HG03064 (cell line): ENCODE measurements around the gene RNASE9.
"Not testable (repeated sequence)": the region's sequence is repeated elsewhere in the genome, so short reads cannot be mapped to it uniquely, and the experiment has no call there.

Experiments used
- ATAC-seq: cut with Tn5 transposase; IDR thresholded peaks from one replicate; pipeline ENCODE4 v1.9.1; 2021; ENCODE audit warnings: low read depth; ENCODE audit not compliant: unreplicated experiment

RNASE9 gene

DNA sequence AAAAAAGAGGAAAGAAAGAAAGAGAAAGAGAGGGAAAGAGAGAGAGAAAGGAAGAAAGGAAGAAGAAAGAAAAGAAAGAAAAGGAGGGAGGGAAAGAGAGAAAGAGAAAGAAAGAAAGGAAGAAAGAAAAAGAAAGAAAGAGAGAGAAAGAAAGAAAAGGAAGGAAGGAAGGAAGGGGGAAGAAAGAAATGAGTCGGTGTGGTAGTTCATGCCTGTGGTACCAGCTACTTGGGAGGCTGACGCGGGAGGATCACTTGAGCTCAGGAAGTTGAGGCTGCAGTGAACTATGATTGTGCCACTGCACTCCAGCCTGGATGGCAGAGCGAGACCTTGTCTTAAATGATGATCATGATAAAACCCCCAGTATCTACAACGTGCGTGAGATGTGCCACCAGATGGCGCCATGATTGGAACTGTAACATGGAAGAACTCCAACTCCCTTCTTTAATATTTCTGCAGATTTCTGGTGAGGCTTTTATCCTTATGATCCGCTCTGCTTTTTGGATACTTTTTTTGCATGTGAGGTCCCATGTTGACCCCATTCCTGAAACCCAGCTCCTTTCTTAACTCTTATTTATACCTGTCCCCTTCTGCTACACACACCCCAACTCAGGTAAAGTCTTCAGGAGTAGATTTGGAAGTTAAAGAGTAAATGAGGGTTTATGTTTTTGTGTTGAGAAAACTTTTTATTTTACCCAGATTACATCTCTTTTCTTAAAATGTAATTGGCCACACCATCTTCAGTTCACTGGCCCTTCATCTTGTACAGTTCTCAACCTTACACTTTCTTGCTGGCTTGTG is 29.9 kb downstream of the RNASE9 start:
- ATAC-seq: no peak

DNA sequence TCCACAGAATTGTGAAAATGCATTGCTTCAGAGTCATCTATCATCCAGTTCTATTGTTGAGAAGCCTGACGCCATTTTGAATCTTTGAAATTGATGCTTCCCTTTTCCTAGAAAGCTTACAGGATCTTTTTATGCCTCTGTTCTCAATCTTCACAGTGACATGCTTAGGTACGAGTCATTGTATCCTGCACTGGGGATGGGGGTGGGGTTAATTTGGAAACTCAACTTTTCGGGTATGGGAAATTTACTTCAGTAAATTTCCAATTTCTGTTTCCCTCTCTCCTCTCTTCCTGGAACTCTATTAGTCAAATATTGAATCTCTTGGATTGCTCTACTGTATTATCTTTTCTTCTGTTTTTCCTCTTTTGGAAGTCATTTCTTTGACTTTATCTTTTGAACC is 31.0 kb downstream of the RNASE9 start:
- no peak for ATAC-seq

DNA sequence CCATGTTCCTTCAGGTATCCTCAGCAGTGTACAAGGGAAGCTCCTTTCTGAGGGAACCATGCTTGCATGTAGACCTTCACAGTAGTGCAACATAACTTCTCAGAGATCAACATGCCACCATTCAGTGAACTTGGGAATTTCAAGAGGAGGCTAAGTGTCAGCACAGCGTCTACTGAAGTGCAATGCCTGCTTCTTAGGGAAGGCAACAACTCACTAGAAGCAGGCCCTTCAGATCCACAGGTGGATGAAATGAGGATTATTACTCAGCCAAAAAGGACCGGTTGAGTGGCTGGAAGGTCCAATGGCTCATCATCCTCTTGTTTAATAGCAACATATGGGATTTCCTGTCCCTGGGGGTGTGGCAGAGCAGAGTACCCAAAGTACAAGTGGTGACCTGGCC is 36.8 kb downstream of the RNASE9 start:
- no peak for ATAC-seq

DNA sequence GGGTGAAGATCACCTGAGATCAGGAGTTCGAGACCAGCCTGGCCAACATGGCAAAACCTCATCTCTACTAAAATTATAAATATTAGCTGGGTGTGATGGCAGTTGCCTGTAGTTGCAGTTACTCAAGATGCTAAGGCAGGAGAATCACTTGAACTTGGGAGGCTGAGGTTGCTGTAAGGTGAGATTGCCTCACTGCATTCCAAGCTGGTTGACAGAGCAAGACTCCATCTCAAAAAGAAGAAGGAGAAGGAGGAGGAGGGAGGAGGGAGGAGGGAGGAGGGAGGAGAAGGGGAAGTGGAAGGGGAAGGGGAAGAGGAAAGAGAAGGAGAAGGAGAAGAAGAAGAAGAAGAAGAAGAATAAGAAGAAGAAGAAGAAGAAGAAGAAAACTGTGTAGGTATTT is 38.5 kb downstream of the RNASE9 start:
- no peak for ATAC-seq

DNA sequence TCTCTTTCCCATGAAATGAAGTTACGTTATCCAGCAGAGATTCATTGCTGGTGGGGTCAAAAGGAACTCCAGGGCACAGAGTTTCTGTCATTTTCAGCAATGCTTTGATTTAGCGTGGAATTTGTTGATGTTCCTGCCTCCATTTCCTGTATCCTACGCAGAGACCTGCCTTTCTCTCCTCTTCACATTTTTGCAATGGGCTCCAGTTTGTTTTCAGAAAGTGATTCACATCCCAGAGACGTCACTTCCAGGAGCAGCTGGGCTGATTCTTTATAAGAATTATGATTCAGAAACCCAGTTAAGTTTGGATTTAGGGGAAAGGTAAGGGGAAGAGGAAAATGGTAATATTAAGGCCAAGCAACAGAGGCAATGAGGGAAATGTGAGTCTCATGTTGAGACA is 43.9 kb downstream of the RNASE9 start:
- no peak for ATAC-seq

DNA sequence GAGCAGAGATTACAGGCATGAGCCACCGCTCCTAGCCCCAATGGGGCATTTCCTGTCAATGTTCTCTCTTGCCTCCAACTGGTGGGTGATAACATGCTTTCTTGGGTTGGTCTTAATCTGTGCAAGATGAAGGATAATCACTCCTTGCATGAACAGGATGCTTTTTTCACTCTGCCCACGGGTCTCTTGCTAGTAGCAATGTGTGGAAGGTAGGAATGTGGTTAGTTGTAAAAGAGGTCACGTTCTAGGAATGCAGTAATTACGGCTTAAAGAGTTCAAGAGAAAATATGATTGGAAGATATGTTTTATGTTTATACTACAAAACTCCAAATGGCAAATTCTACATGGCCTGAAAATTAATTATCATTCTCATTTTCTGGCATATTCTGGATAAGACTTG is 45.0 kb downstream of the RNASE9 start:
- no peak for ATAC-seq

DNA sequence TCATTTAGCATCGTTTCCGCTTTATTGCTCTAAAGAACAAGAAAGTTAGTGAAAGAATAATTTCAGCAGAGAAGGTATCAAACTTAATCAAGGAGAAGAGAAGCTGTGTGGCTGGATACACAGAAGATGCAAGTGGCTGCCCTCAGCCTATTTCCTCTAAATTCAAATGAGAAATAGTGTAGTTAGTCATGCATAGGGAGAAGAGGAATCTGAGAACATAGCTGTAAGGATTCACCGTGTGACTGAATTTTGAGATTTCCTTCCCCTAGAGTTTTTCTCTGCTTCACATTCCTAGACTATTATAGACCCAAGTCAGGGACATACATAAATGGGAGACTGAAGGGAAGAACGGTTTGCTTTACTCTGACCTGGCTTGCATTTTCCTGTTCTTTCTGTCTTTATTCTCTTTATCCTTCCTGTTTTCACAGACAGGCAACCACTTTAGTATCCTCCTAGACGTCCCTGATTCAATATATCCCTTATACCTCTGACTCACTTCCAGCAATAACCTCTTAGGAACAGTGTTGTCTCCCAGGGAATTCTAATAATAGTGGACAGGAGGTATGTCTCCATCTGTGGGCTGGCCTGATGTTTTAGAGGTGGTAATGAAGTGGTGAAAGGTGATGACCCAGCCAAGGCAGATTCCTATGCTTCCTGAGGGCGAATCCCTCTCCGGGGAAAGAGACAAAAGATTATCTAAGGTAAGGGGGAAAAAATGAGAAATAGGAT is 48.5 kb downstream of the RNASE9 start:
- ATAC-seq: no peak

DNA sequence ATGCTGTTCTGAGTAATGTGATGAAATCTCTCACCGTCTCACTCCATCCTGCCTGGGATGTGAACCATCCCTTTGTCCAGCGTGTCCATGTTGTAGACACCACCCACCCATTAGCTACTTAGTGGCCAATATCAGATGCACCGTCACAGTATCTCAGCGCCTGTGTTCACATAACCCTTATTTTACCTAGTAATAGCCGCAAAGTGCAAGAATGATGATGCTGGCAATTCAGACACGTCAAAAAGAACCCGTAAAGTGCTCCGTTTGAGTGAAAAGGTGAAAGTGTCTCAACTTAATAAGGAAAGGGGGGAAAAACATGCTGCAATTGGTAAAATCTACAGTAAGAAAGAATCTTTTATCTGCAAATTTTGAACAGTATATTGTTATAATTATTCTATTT is 52.5 kb downstream of the RNASE9 start:
- ATAC-seq: no peak

DNA sequence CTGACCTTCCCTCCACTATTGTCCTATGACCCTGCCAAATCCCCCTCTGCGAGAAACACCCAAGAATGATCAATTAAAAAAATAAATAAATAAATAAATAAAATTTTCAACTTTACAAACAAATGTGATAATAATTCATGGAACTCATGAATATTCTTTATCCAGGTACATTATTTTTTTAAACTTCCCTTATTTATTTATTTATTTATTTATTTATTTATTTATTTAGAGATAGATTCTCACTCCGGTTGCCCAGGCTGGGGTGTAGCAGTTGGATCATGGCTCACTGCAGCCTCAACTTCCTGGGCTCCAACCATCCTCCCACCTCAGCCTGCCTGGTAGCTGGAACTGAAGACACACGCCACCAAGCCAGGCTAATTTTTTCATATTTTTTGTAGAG is 53.3 kb downstream of the RNASE9 start:
- ATAC-seq: not testable (repeated sequence)

DNA sequence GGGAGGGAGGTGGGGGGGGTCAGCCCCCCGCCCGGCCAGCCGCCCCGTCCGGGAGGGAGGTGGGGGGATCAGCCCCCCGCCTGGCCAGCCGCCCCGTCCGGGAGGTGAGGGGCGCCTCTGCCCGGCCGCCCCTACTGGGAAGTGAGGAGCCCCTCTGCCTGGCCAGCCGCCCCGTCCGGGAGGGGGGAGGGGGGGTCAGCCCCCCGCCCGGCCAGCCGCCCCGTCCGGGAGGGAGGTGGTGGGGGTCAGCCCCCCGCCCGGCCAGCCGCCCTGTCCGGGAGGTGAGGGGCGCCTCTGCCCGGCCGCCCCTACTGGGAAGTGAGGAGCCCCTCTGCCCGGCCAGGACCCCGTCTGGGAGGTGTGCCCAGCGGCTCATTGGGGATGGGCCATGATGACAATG is 54.1 kb downstream of the RNASE9 start:
- ATAC-seq: not testable (repeated sequence)

DNA sequence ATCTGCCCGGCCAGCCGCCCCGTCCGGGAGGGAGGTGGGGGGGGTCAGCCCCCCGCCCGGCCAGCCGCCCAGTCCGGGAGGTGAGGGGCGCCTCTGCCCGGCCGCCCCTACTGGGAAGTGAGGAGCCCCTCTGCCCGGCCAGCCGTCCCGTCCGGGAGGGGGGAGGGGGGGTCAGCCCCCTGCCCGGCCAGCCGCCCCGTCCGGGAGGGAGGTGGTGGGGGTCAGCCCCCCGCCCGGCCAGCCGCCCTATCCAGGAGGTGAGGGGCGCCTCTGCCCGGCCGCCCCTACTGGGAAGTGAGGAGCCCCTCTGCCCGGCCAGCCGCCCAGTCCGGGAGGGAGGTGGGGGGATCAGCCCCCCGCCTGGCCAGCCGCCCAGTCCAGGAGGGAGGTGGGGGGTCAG is 54.6 kb downstream of the RNASE9 start:
- ATAC-seq: not testable (repeated sequence)
